COLO668 (cell line): ENCODE results near the gene THBS3.
"Not testable (repeated sequence)": the region's sequence is repeated elsewhere in the genome, so short reads cannot be mapped to it uniquely, and the experiment has no call there.

Experiments
- DNase-seq: peaks from one replicate; lab custom pipeline; 2025; ENCODE audit not compliant: unreplicated experiment; lab: John Stamatoyannopoulos, UW

THBS3 gene

GRCh38 chr1:155208541-155209311 lies 1.0 kb upstream of the THBS3 start, which contains the start of gene MTX1:
Gene MTX1 (plus strand): TSS chr1:155208695. CDS start chr1:155208805, 110 bp downstream.
- peak; percentile 93 for DNase-seq

- peak; percentile 92 for DNase-seq
These were observed 549 bp downstream of the THBS3 start for GRCh38 chr1:155206891-155207805.

GRCh38 chr1:155205969-155206593 lies 1.6 kb downstream of the THBS3 start:
- DNase-seq = no peak

- no peak for DNase-seq
These were observed 2.7 kb downstream of the THBS3 start for GRCh38 chr1:155205035-155205434.

GRCh38 chr1:155202731-155203515 lies 4.8 kb downstream of the THBS3 start:
- no peak for DNase-seq

- DNase-seq = no peak
These were observed 5.5 kb downstream of the THBS3 start for GRCh38 chr1:155202198-155202597.

- DNase-seq = no peak
These were observed 6.8 kb downstream of the THBS3 start for GRCh38 chr1:155200920-155201319.

GRCh38 chr1:155199792-155200191 lies 7.9 kb downstream of the THBS3 start:
- no peak for DNase-seq

GRCh38 chr1:155198547-155198906 lies 9.2 kb downstream of the THBS3 start:
- DNase-seq = no peak

- no peak for DNase-seq
These were observed 9.7 kb downstream of the THBS3 start for GRCh38 chr1:155197901-155198546.

GRCh38 chr1:155196893-155197638 lies 10.6 kb downstream of the THBS3 start:
- DNase-seq = no peak

- DNase-seq = no peak
These were observed 11.4 kb downstream of the THBS3 start for GRCh38 chr1:155196103-155196892.

GRCh38 chr1:155195201-155196102 lies 12.2 kb downstream of the THBS3 start:
- peak; percentile 56 for DNase-seq

GRCh38 chr1:155193991-155194240 lies 13.8 kb downstream of the THBS3 start:
- not testable (repeated sequence) for DNase-seq

- peak; percentile 93 for DNase-seq
These were observed 14.3 kb downstream of the THBS3 start for GRCh38 chr1:155193275-155193990.

GRCh38 chr1:155192346-155193274 lies 15.1 kb downstream of the THBS3 start:
- peak; percentile 96 for DNase-seq
